Measurements from ENCODE around the gene PMM2. TPM values are rescaled to one million over a fixed set of nuclear protein-coding genes. Genes with fewer than 3 reads are reported as not detected.
"Not testable (repeated sequence)": the region's sequence is repeated elsewhere in the genome, so short reads cannot be mapped to it uniquely, and the experiment has no call there.

Gene PMM2
- total RNA-seq, 6 donors from 2014 or later, result 27.2 to 37.1 (median 29.8) TPM

- H3K4me1 ChIP-seq, result peaks cover 36 to 55% (median 43%) of the 10 kb centered on the region in 4 donors
- H3K27me3 ChIP-seq, result no peaks in the 10 kb centered on the region
- no peaks in the 10 kb centered on the region for H3K9me3 ChIP-seq
- H3K4me3 ChIP-seq, result peak overlapping the region; percentile 60 to 94 (median 86)
- 27 to 38% methylated on average over 32 to 37 of the region's 37 CpGs for WGBS, 2 donors
- H3K27ac ChIP-seq, result peak overlapping the region; percentile 18 to 97 (median 89)
- DNase-seq (no peak), ATAC-seq (ENCODE audit: low FRiP score in 2 of 2) (no peak)
- H3K36me3 ChIP-seq, result no peaks in the 10 kb centered on the region
- TF ChIP-seq POLR2A (IDR thresholded peaks at IDR 0.05) (no peak), CTCF (IDR thresholded peaks at IDR 0.05) (peak in 3 of 6 experiments; percentile 7 to 33 (median 21))
Measured at GRCh38 chr16:8869212-8869987, 71.8 kb downstream of the PMM2 start.

- Histone ChIP-seq H3K4me1 (peaks cover 31 to 50% (median 38%) of the 10 kb centered on the region in 4 donors), H3K27ac (peak overlapping the region in 2 of 4 donors; percentile 18 to 97)
- H3K4me3 ChIP-seq; DNase-seq; H3K27me3 ChIP-seq; H3K36me3 ChIP-seq; ATAC-seq (ENCODE audit: low FRiP score in 2 of 2); H3K9me3 ChIP-seq: not testable (repeated sequence)
- 94 to 95% methylated on average over 10 of the region's 10 CpGs for WGBS, 2 donors
Measured at GRCh38 chr16:8869988-8870241, 72.3 kb downstream of the PMM2 start.

GRCh38 chr16:8872071-8872470 is 74.4 kb downstream of the PMM2 start:
- H3K4me3 ChIP-seq, result no peak overlapping the region
- no peaks in the 10 kb centered on the region for H3K36me3 ChIP-seq
- H3K27ac ChIP-seq, result no peak overlapping the region
- no peaks in the 10 kb centered on the region for H3K9me3 ChIP-seq
- ATAC-seq (ENCODE audit: low FRiP score in 2 of 2) (no peak), DNase-seq (no peak)
- H3K27me3 ChIP-seq, result no peaks in the 10 kb centered on the region
- TF ChIP-seq POLR2AphosphoS5 (IDR thresholded peaks at IDR 0.05) (no peak), POLR2A (IDR thresholded peaks at IDR 0.05) (no peak), EP300 (IDR thresholded peaks at IDR 0.05) (no peak), CTCF (IDR thresholded peaks at IDR 0.05) (no peak)
- 94 to 96% methylated on average over 5 of the region's 5 CpGs for WGBS, 2 donors
- H3K4me1 ChIP-seq, result peaks cover 12 to 28% (median 18%) of the 10 kb centered on the region in 4 donors

GRCh38 chr16:8872967-8873865 is 75.6 kb downstream of the PMM2 start:
- peaks cover 6 to 20% (median 15%) of the 10 kb centered on the region in 4 donors for H3K4me1 ChIP-seq
- H3K27ac ChIP-seq, result no peak overlapping the region
- no peak for DNase-seq
- ATAC-seq (ENCODE audit: low FRiP score in 2 of 2), result no peak
- no peak overlapping the region for H3K4me3 ChIP-seq
- no peaks in the 10 kb centered on the region for H3K36me3 ChIP-seq
- no peaks in the 10 kb centered on the region for H3K9me3 ChIP-seq
- TF ChIP-seq POLR2AphosphoS5 (IDR thresholded peaks at IDR 0.05), result no peak
- no peak for TF ChIP-seq CTCF (IDR thresholded peaks at IDR 0.05)
- TF ChIP-seq POLR2A (IDR thresholded peaks at IDR 0.05), result no peak
- TF ChIP-seq EP300 (IDR thresholded peaks at IDR 0.05), result no peak
- 86 to 93% methylated on average over 22 of the region's 22 CpGs for whole genome bisulfite sequencing, 2 donors
- no peaks in the 10 kb centered on the region for H3K27me3 ChIP-seq

- not testable (repeated sequence) for H3K27ac ChIP-seq; H3K27me3 ChIP-seq; H3K36me3 ChIP-seq; H3K9me3 ChIP-seq; DNase-seq; ATAC-seq (ENCODE audit: low FRiP score in 2 of 2); H3K4me3 ChIP-seq
- H3K4me1 ChIP-seq, result peaks cover 6 to 20% (median 19%) of the 10 kb centered on the region in 4 donors
- WGBS, 2 donors, result 88 to 94% methylated on average over 7 of the region's 7 CpGs
Measured at GRCh38 chr16:8873866-8874195, 76.2 kb downstream of the PMM2 start.
